A549 (cell line): ENCODE results near the gene ZNF407. TPM values are rescaled to one million over a fixed set of nuclear protein-coding genes. Genes with fewer than 3 reads are reported as not detected.
A peak's percentile ranks its signal among the peaks of the same experiment; 100 is the strongest.

Experiments
- ATAC-seq, 2 experiments: fragments of 200-7000 bp in 1 of 2; fragments of >200 bp in 1 of 2; cut with Nextera tagmentation in 1 of 2; cut with Tn5 transposase in 1 of 2; 3 replicates each; pipeline versions ENCODE4 v1.8.0 to v1.9.1; 2018 to 2020; ENCODE audit warnings: mild to moderate bottlenecking in 1 of 2, moderate library complexity in 1 of 2
- CTCF ChIA-PET: fragments of 300-600 bp; sonication (Branson Sonifier 250); formaldehyde crosslinking; extraction: SDS; loops from one replicate; lab custom pipeline; 2021; ENCODE audit warnings: antibody characterized with exemption, inconsistent platforms; lab: Yijun Ruan, JAX
- POLR2A ChIA-PET: fragments of 350-600 bp; formaldehyde crosslinking; extraction: SDS; loops from one replicate; lab custom pipeline; 2021; ENCODE audit warnings: antibody characterized with exemption, inconsistent platforms; lab: Yijun Ruan, JAX
- DNase-seq, 2 experiments: peaks; one replicate each; pipeline versions ENCODE4 v3.0.0 to v3.0.0-alpha.2; 2011 to 2016; ENCODE audit warnings: low read depth in 1 of 2, low spot score in 1 of 2
- FAIRE-seq: peaks from 2 replicates; lab custom pipeline; 2011; peaks lifted over from hg19 to GRCh38; lab: Jason Lieb, UNC
- H3K27ac ChIP-seq, 2 experiments: fragments of >200 bp; sonication (Bioruptor Twin); formaldehyde crosslinking; 3 replicates each; pipeline ENCODE4 v1.5.1; 2016 to 2017
- H3K4me1 ChIP-seq: fragments of >200 bp; sonication (Bioruptor Twin); formaldehyde crosslinking; 3 replicates; pipeline ENCODE4 v1.6.1; 2016
- H3K4me2 ChIP-seq: fragments of >200 bp; sonication (Bioruptor Twin); formaldehyde crosslinking; 3 replicates; pipeline ENCODE4 v1.6.1; 2016
- H3K4me3 ChIP-seq: fragments of >200 bp; sonication (Bioruptor Twin); formaldehyde crosslinking; 3 replicates; pipeline ENCODE4 v1.5.1; 2016
- H3K9me3 ChIP-seq: fragments of >200 bp; sonication (Bioruptor Twin); formaldehyde crosslinking; 3 replicates; pipeline ENCODE4 v1.6.1; 2016
- ATOH8 ChIP-seq: fragments of 250-450 bp; sonication (Bioruptor Pico); IDR thresholded peaks from 2 replicates; pipeline ENCODE4 v1.5.0; 2020; ENCODE audit warnings: low read depth, mild to moderate bottlenecking, moderate library complexity
- BCL3 ChIP-seq: fragments of >200 bp; sonication (Bioruptor Twin); formaldehyde crosslinking; IDR thresholded peaks from 3 replicates; pipeline ENCODE4 v1.6.1; 2016
- BHLHE40 ChIP-seq: IDR thresholded peaks from 2 replicates; pipeline ENCODE4 v1.6.1; 2012; ENCODE audit warnings: low read depth, low read length, inconsistent platforms
- CBX2 ChIP-seq: fragments of 200-600 bp; sonication (generic); IDR thresholded peaks from 2 replicates; pipeline ENCODE4 v1.6.1; 2016; ENCODE audit warnings: low read depth, mild to moderate bottlenecking, borderline replicate concordance
- E2F6 ChIP-seq: IDR thresholded peaks from 2 replicates; pipeline ENCODE4 v1.6.1; 2012; ENCODE audit warnings: low read depth, borderline replicate concordance
- EHMT2 ChIP-seq: fragments of 200-600 bp; sonication (generic); IDR thresholded peaks from 2 replicates; pipeline ENCODE4 v1.6.1; 2016; ENCODE audit warnings: antibody characterized with exemption, low read depth, mild to moderate bottlenecking, moderate library complexity
- HOXA7 ChIP-seq: fragments of 250-450 bp; sonication (Bioruptor Pico); IDR thresholded peaks from 2 replicates; pipeline ENCODE4 v1.5.0; 2020; ENCODE audit warnings: mild to moderate bottlenecking, moderate library complexity
- KDM1A ChIP-seq: fragments of 200-600 bp; sonication (generic); IDR thresholded peaks from 2 replicates; pipeline ENCODE4 v1.6.1; 2016; ENCODE audit warnings: low read depth, mild to moderate bottlenecking
- KDM5A ChIP-seq: fragments of 200-600 bp; sonication (generic); IDR thresholded peaks from 2 replicates; pipeline ENCODE4 v1.6.1; 2016; ENCODE audit warnings: antibody characterized with exemption, mild to moderate bottlenecking
- MYC ChIP-seq: IDR thresholded peaks from 2 replicates; pipeline ENCODE4 v1.6.1; 2012; ENCODE audit warnings: mild to moderate bottlenecking, inconsistent platforms, low read length, improper control_type of control experiment, borderline replicate concordance
- PHF8 ChIP-seq: fragments of 200-600 bp; sonication (generic); IDR thresholded peaks from 2 replicates; pipeline ENCODE4 v1.6.1; 2016; ENCODE audit warnings: low read depth, mild to moderate bottlenecking, antibody characterized with exemption, moderate library complexity, borderline replicate concordance
- POLR2A ChIP-seq: IDR thresholded peaks from 2 replicates; pipeline ENCODE4 v1.6.1; 2012; ENCODE audit warnings: mild to moderate bottlenecking, low read length
- RAD21 ChIP-seq, 2 experiments: fragments of >200 bp in 1 of 2; sonication (Bioruptor Twin) in 1 of 2; formaldehyde crosslinking in 1 of 2; IDR thresholded peaks in 1 of 2; conservative IDR thresholded peaks in 1 of 2; 2 replicates in 1 of 2; 3 replicates in 1 of 2; pipeline ENCODE4 v1.6.1; 2012 to 2018; ENCODE audit warnings: inconsistent platforms in 1 of 2
- RFX5 ChIP-seq: fragments of 450-650 bp; IDR thresholded peaks from 2 replicates; pipeline ENCODE4 v1.7.1; 2014; ENCODE audit warnings: antibody characterized with exemption, mild to moderate bottlenecking, moderate library complexity
- SMC3 ChIP-seq: fragments of >200 bp; sonication (Bioruptor Twin); formaldehyde crosslinking; IDR thresholded peaks from 3 replicates; pipeline ENCODE4 v1.6.1; 2018; ENCODE audit warnings: inconsistent platforms
- TP53 ChIP-seq: fragments of 250-450 bp; sonication (Bioruptor Pico); IDR thresholded peaks from 2 replicates; pipeline ENCODE4 v1.5.0; 2021; ENCODE audit warnings: mild to moderate bottlenecking, moderate library complexity
- ZNF302 ChIP-seq: fragments of 250-450 bp; sonication (Bioruptor Pico); IDR thresholded peaks from 2 replicates; pipeline ENCODE4 v1.9.0; 2021; ENCODE audit warnings: inconsistent platforms, mild to moderate bottlenecking, moderate library complexity
- ZSCAN20 ChIP-seq: fragments of 250-450 bp; sonication (Bioruptor Pico); IDR thresholded peaks from 2 replicates; pipeline ENCODE4 v1.8.0; 2022; ENCODE audit warnings: mild to moderate bottlenecking, moderate library complexity
- WGBS: methylation state at CpG from one replicate; pipeline ENCODE4 v1.1.6; 2017; ENCODE audit errors: missing lambda C conversion rate; 5-methylcytosine and 5-hydroxymethylcytosine counted together
- polyA plus RNA-seq, 4 experiments: library from polyadenylated mRNA; depleted of rRNA in 3 of 4; stranded (reverse); fragments of >200 nt; fragmentation: RNase III in 1 of 4; extraction: RNeasy Plus Mini Kit Qiagen cat#74134 plus additional on column Dnase treatment in 1 of 4; gene quantifications; 2 replicates in 3 of 4; 3 replicates in 1 of 4; pipeline ENCODE4 v1.2.3, GENCODE V29; 2011 to 2017
- TF ChIP-seq, protein P1 (sequence below): fragments of 200-600 bp; sonication (generic); IDR thresholded peaks from 2 replicates; pipeline ENCODE4 v1.6.1; 2016; ENCODE audit warnings: antibody characterized with exemption, mild to moderate bottlenecking, moderate library complexity
- TF ChIP-seq, protein P2 (sequence below): IDR thresholded peaks from 2 replicates; pipeline ENCODE4 v1.6.1; 2012

ZNF407 gene
- polyA plus RNA-seq, 2 of the 4 experiments (the other 2 are of a cell fraction): 2.5 to 3.0 TPM

- POLR2A ChIA-PET: no interaction called here
- CTCF ChIA-PET: no interaction called here
These were observed 101.2 kb downstream of the ZNF407 start for GRCh38 chr18:74698881-74699280.

DNA sequence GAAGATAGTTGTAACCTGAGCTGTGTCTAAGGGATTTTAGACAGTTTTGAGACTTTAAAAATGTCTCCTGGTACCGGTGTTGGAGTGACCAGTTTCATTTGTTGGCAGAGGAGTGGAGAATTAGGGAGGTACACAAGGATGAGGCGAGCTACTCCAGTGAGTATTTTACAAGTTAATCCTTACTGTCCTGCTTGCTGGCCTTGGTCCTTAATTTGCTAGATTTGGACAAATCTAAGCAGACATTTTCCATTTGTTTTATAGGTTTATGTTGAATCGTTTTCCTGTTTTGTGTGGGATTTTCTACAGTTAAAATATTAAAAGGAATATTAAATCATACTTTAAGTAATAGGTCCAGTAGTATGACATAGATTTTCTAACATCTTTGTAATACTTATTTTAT, 101.8 kb downstream of the ZNF407 start:
- TF ChIP-seq, protein P1, sequence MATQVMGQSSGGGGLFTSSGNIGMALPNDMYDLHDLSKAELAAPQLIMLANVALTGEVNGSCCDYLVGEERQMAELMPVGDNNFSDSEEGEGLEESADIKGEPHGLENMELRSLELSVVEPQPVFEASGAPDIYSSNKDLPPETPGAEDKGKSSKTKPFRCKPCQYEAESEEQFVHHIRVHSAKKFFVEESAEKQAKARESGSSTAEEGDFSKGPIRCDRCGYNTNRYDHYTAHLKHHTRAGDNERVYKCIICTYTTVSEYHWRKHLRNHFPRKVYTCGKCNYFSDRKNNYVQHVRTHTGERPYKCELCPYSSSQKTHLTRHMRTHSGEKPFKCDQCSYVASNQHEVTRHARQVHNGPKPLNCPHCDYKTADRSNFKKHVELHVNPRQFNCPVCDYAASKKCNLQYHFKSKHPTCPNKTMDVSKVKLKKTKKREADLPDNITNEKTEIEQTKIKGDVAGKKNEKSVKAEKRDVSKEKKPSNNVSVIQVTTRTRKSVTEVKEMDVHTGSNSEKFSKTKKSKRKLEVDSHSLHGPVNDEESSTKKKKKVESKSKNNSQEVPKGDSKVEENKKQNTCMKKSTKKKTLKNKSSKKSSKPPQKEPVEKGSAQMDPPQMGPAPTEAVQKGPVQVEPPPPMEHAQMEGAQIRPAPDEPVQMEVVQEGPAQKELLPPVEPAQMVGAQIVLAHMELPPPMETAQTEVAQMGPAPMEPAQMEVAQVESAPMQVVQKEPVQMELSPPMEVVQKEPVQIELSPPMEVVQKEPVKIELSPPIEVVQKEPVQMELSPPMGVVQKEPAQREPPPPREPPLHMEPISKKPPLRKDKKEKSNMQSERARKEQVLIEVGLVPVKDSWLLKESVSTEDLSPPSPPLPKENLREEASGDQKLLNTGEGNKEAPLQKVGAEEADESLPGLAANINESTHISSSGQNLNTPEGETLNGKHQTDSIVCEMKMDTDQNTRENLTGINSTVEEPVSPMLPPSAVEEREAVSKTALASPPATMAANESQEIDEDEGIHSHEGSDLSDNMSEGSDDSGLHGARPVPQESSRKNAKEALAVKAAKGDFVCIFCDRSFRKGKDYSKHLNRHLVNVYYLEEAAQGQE: peak; percentile 34; the same call in 1 of the 2 replicates
- TF ChIP-seq PHF8: no peak
- Histone ChIP-seq H3K4me3 (no peak overlapping the region), H3K4me1 (no peaks in the 10 kb centered on the region), H3K9me3 (no peaks in the 10 kb centered on the region), H3K4me2 (no peak overlapping the region), H3K27ac (no peak overlapping the region)
- ChIA-PET CTCF (no interaction called here), POLR2A (no interaction called here)
- FAIRE-seq: no peak
- ATAC-seq: no peak
- DNase-seq: no peak
- 76% methylated on average over 3 of the region's 3 CpGs for WGBS

More at GRCh38 chr18:74698881-74699280, 101.2 kb downstream of the ZNF407 start:
- Histone ChIP-seq H3K4me1 (no peaks in the 10 kb centered on the region), H3K4me3 (no peak overlapping the region), H3K9me3 (no peaks in the 10 kb centered on the region), H3K4me2 (no peak overlapping the region), H3K27ac (no peak overlapping the region)
- TF ChIP-seq HOXA7 (CRISPR knock-in tag): no peak
- TF ChIP-seq RFX5: no peak
- TF ChIP-seq, protein P1: no peak
- TF ChIP-seq SMC3: no peak
- TF ChIP-seq KDM1A: no peak
- TF ChIP-seq BHLHE40: no peak
- no peak for TF ChIP-seq E2F6
- no peak for TF ChIP-seq RAD21 (conservative IDR thresholded peaks at IDR 0.05 in 1 of 2, IDR thresholded peaks at IDR 0.05 in 1 of 2)
- TF ChIP-seq EHMT2: no peak
- TF ChIP-seq, protein P2, sequence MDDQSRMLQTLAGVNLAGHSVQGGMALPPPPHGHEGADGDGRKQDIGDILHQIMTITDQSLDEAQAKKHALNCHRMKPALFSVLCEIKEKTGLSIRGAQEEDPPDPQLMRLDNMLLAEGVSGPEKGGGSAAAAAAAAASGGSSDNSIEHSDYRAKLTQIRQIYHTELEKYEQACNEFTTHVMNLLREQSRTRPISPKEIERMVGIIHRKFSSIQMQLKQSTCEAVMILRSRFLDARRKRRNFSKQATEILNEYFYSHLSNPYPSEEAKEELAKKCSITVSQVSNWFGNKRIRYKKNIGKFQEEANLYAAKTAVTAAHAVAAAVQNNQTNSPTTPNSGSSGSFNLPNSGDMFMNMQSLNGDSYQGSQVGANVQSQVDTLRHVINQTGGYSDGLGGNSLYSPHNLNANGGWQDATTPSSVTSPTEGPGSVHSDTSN: no peak
- TF ChIP-seq BCL3: no peak
- no peak for TF ChIP-seq ATOH8
- no peak for TF ChIP-seq MYC
- TF ChIP-seq CBX2: no peak
- no peak for TF ChIP-seq ZSCAN20 (CRISPR knock-in tag)
- TF ChIP-seq KDM5A: no peak
- no peak for TF ChIP-seq POLR2A
- TF ChIP-seq TP53 (CRISPR knock-in tag): no peak
- TF ChIP-seq ZNF302: no peak
- ATAC-seq (no peak), DNase-seq (no peak), FAIRE-seq (no peak)
- 47% methylated on average over 4 of the region's 4 CpGs for WGBS
